NCI-H748 treated with DMSO at 0.1 percent for 48 hours (cell line): ENCODE measurements around the gene RNF144A.
"Not testable (repeated sequence)": the region's sequence is repeated elsewhere in the genome, so short reads cannot be mapped to it uniquely, and the experiment has no call there.

Experiments
- DNase-seq: peaks from one replicate; lab custom pipeline; 2025; lab: John Stamatoyannopoulos, UW

RNF144A gene

DNA sequence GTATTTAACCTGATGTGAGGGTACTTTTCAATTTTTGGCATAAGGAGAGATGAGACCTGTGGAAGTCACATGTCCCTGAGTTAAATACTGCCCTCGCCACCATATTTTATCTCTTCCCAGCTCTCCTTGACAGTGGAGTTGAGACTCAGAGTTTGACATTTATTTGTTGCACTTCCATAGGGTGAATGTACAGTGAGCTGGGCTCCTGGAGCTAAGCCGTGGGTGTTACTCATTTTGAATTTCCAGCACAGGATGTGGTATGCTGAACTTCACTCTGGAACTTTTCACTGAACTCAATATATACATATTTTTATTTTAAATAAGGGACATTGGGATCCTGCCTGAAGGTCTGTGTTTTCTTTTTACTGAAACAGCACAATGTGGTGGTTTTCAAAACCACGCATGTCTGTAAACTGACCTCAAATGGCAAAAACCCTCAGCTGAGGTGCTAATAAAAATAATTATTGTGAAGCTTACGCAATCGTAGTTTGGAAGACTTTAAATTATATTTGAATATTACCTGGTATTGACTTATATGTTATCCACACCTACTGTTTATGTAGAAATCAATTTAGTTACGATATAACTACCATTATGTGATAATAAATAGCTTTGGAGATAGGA lies 12.1 kb downstream of the RNF144A start:
- DNase-seq = no peak

GRCh38 chr2:6930923-6931647 lies 13.9 kb downstream of the RNF144A start:
- no peak for DNase-seq

DNA sequence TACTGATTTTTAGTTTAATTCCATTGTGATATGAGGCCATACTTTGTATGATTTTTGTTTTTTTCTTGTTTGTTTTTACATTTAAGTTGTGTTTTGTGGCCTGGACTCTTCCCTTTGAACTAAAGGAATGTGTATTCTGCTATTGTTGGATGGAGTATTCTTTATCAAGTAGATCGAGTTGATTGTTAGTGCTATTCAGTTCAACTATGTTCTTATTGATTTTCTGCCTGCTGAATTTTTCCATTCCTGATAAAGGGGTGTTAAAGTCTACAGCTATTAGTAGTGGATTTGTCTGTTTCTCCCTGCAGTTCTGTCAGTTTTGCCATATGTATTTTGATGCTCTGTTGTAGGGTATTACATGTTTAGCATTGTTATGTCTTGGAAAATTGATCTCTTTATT lies 14.5 kb downstream of the RNF144A start:
- DNase-seq = no peak

- no peak for DNase-seq
These were observed 15.0 kb downstream of the RNF144A start for GRCh38 chr2:6932206-6932605.

DNA sequence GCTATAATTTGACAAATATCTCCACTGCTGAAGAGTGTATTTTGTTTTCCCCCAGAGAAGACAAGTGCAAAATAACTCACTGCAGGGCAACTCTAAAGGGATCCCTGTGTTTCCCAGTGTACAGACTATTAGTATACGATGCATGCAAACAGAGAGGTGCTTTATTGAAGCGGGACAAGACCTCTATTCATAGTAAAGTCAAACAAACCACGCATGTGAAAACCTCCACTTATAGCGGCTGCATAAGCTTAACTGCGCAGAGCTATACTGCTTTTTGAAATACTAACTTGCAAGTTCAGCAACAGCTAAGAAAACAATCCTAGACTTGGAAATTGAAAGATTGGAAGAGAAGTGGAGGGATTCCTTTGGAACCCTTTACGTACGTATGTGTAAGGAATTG lies 15.6 kb downstream of the RNF144A start:
- DNase-seq = no peak

DNA sequence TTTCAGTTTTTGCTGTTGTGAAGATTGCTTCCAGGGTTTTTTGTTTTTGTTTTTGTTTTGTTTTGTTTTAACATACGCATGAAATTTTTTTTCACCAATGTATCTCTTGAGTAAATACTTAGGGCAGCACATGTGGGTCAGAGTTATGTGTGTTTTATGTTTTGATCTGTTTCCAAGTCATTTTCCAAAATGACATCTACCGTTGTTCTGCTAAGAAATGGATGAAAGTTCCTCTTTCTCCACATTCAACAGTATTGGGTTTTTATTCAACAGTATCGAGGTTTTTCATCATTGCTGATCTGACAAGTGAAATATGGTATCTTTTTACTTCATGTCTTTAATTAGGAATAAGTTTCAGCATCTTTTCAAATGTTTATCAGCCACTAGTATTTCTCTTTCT lies 16.7 kb downstream of the RNF144A start:
- DNase-seq = no peak

- DNase-seq = no peak
These were observed 17.1 kb downstream of the RNF144A start for GRCh38 chr2:6934345-6934744.

DNA sequence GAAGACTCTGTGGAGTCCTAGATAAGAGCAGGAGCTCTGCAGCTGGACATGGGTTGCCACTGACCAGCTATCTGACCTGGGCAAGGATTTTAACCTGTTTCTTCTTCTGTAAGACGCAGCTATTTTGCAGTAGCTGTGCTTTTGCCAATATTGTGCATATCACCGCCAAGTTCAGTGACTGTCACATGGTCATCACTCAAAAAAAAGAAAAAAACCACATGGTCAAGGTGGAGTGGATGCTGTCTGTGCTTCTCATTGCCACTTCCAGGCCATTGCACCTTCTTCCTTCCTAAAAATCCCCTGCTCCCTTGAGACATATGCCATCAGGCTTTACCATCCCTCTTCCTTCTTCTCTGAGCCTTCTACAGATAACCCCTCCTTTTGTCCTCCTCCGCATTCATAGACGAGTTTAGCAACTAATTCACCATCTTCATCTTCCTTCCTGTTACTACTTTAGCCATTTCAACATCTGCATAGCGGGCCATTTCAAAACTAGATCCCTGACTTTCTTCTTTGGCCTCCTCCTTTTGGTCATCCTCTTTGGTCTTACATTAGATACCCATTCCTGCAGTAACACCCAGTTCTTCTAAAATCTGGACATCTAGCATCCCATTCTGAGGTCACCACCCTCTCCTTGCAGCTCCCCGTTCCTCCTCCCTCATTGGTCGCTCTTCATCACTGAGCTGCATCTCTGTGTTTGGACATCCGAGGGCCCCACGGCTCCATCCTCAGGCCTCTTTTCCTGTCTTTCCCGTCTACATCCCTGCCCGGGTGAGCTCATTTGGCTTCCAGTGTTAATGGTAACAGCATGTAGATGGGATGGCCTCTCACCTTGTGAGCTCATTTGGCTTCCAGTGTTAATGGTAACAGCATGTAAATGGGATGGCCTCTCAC lies 17.8 kb downstream of the RNF144A start:
- DNase-seq = no peak

GRCh38 chr2:6935652-6936020 lies 18.4 kb downstream of the RNF144A start:
- not testable (repeated sequence) for DNase-seq

DNA sequence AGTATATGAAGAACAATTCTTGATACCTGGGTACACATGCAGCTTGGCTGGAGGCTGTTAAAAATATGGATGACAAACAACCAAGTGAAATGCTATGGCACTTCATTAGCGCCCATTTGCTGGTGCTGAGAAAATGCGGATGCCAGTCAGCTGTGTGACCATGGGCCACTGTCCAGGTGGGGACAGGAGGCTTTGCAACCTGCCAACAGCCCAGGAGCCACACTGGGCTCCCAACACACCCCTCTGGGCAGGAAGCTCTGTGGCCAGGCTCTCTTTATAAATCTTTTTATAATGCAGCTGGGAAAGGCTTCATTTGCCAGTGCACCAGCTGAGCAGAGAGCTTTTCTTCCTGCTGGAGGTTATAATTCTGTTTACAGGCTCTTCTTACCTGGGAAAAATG lies 19.9 kb downstream of the RNF144A start:
- DNase-seq = no peak

DNA sequence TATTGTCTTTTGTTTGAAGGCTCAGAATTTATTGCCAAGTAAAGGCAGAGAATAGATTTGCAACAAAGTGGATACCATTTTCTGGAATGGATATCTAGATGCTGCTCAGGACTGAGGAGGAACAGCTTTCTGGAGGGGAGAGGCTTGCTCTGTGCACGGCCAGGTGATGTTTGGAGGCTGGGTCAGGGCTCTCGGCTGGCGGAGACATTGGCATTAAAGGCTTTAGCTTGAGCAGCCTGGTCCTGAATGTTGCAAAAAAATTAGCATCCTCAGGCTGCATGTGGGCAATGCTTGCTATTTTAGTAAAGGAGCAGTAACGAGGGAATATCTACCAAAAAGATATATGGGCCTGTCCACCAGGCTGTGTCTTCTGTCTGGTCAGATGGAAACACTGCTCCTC lies 20.4 kb downstream of the RNF144A start:
- no peak for DNase-seq

- no peak for DNase-seq
These were observed 21.9 kb downstream of the RNF144A start for GRCh38 chr2:6939071-6939470.

GRCh38 chr2:6940820-6941219 lies 23.6 kb downstream of the RNF144A start:
- no peak for DNase-seq

DNA sequence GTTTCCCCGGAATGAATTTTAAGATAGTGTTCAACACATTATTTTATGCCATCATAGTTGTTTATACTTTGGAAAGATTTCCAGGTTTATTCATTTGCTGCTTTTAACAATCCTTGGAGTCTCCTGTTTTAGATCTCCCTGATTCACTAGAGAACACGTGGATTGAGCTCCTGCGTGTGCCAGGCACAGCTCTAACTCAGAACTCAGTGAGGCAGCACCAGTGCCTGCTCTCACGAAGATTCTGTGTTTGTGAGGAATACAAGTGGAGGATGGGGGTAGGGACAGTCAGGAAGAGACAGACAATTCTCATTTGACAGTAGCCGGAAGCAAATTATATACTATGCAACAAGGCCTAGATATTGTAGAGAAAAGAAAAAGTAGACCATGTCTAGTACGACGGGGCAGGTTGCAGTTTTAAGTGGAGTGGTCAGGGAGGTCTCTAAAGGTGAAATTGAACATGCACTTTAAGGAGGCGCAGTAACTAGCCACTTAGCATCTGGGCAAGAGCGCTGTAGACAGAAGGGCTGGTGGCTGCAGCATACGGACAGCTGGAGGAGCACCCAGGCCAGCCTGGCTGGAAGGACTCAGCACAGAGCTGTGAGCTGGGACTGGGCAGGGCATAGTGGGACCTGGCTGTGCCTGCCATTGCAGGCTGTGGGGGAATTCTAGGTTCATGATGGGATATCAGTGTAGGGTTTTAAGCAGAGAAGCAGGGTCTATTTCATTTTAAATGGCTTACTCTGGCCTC lies 24.3 kb downstream of the RNF144A start:
- no peak for DNase-seq

- DNase-seq = no peak
These were observed 25.6 kb downstream of the RNF144A start for GRCh38 chr2:6942848-6943247.

GRCh38 chr2:6943523-6943922 lies 26.3 kb downstream of the RNF144A start:
- DNase-seq = no peak

- no peak for DNase-seq
These were observed 26.8 kb downstream of the RNF144A start for GRCh38 chr2:6943971-6944370.

- DNase-seq = no peak
These were observed 27.3 kb downstream of the RNF144A start for GRCh38 chr2:6944555-6944954.

- DNase-seq = no peak
These were observed 28.0 kb downstream of the RNF144A start for GRCh38 chr2:6945087-6945813.

GRCh38 chr2:6945821-6946220 lies 28.6 kb downstream of the RNF144A start:
- no peak for DNase-seq

DNA sequence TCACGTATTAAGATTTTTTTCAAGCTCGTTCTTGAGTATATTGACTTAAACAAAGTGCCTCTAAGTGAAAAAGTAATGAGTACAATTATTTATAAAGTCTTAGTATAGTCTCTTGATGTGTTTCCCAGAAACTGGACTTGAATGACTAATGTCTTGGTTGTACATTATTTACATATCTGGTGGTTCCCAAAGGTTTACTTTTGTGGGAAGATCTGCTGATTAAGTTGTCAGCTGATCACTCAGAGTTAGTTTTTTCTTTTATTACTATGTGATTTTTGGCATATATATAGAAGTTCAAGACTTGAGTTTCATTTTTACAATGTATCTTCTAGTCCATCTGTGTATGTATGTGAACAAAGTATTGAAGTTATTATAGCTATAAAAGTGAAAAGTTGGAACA lies 29.5 kb downstream of the RNF144A start:
- no peak for DNase-seq
